Keratinocyte (primary cell): Measurements from ENCODE around the gene ODAD2. TPM values are rescaled to one million over a fixed set of nuclear protein-coding genes. Genes with fewer than 3 reads are reported as not detected.

Experiments used
- DNase-seq: peaks from one replicate; pipeline ENCODE4 v3.0.0-alpha.2; 2011; ENCODE audit warnings: low read depth, missing footprints, low spot score
- FAIRE-seq: peaks from 2 replicates; lab custom pipeline; 2011; peaks lifted over from hg19 to GRCh38; lab: Jason Lieb, UNC
- H2AFZ ChIP-seq: 2 replicates; pipeline ENCODE4 v1.6.0; 2012; ENCODE audit warnings: low read length, control low read depth, inconsistent platforms; ENCODE audit not compliant: control insufficient read depth
- H3K27ac ChIP-seq: 2 replicates; pipeline ENCODE4 v1.5.1; 2011; ENCODE audit warnings: low read length; ENCODE audit not compliant: control insufficient read depth, insufficient read depth
- H3K27me3 ChIP-seq: 3 replicates; pipeline ENCODE4 v1.6.0; 2011; ENCODE audit warnings: low read length; ENCODE audit not compliant: control insufficient read depth, insufficient read depth; ENCODE audit errors: extremely low read depth
- H3K36me3 ChIP-seq, 2 experiments: 2 replicates in 1 of 2; 3 replicates in 1 of 2; pipeline ENCODE4 v1.5.1; 2011; ENCODE audit warnings: low read length in 2 of 2, mild to moderate bottlenecking in 1 of 2; ENCODE audit not compliant: control insufficient read depth in 2 of 2, insufficient read depth in 2 of 2; ENCODE audit errors: extremely low read depth in 1 of 2
- H3K4me1 ChIP-seq: 3 replicates; pipeline ENCODE4 v1.5.1; 2011; ENCODE audit warnings: low read length; ENCODE audit not compliant: control insufficient read depth, insufficient read depth; ENCODE audit errors: extremely low read depth
- H3K4me2 ChIP-seq: 3 replicates; pipeline ENCODE4 v1.6.0; 2011; ENCODE audit warnings: low read depth, low read length; ENCODE audit not compliant: control insufficient read depth, insufficient read depth; ENCODE audit errors: extremely low read depth
- H3K4me3 ChIP-seq, 3 experiments: fragments of 200-600 bp in 1 of 3; sonication (generic) in 1 of 3; 2 replicates in 2 of 3; 3 replicates in 1 of 3; pipeline ENCODE4 v1.5.1; 2011 to 2016; ENCODE audit warnings: low read length in 3 of 3, mild to moderate bottlenecking in 3 of 3, control low read depth in 2 of 3, inconsistent platforms in 1 of 3, low read depth in 1 of 3, mixed read lengths in 1 of 3, mixed run types in 1 of 3, moderate library complexity in 1 of 3; ENCODE audit not compliant: control insufficient read depth in 2 of 3, insufficient read depth in 2 of 3; ENCODE audit errors: extremely low read depth in 1 of 3
- H3K79me2 ChIP-seq: 2 replicates; pipeline ENCODE4 v1.6.0; 2012; ENCODE audit warnings: low read length; ENCODE audit not compliant: control insufficient read depth, insufficient read depth
- H3K9ac ChIP-seq: 3 replicates; pipeline ENCODE4 v1.6.0; 2011; ENCODE audit warnings: low read length; ENCODE audit not compliant: control insufficient read depth, insufficient read depth; ENCODE audit errors: extremely low read depth
- H3K9me1 ChIP-seq: 3 replicates; pipeline ENCODE4 v1.6.0; 2011; ENCODE audit warnings: low read length; ENCODE audit not compliant: control insufficient read depth, insufficient read depth; ENCODE audit errors: extremely low read depth
- H3K9me3 ChIP-seq: 2 replicates; pipeline ENCODE4 v1.5.1; 2012; ENCODE audit warnings: low read depth, low read length; ENCODE audit not compliant: control insufficient read depth
- H4K20me1 ChIP-seq: 3 replicates; pipeline ENCODE4 v1.6.0; 2011; ENCODE audit warnings: low read length; ENCODE audit not compliant: control insufficient read depth, insufficient read depth; ENCODE audit errors: extremely low read depth
- CTCF ChIP-seq, 3 experiments: IDR thresholded peaks in 1 of 3; conservative IDR thresholded peaks in 1 of 3; optimal IDR thresholded peaks in 1 of 3; 2 replicates in 2 of 3; 3 replicates in 1 of 3; pipeline versions ENCODE3 to v1.5.1; 2011; ENCODE audit warnings: low read length in 3 of 3, mild to moderate bottlenecking in 3 of 3, moderate library complexity in 2 of 3, control low read depth in 1 of 3, inconsistent platforms in 1 of 3; ENCODE audit not compliant: insufficient read depth in 2 of 3; ENCODE audit errors: extremely low read depth in 1 of 3
- EZH2 ChIP-seq: IDR thresholded peaks from one replicate; pipeline ENCODE4 v1.6.1; 2012; ENCODE audit warnings: inconsistent platforms, mild to moderate bottlenecking, low read length, moderate library complexity
- dilution Hi-C: fragments of 300-500 bp; cut with MboI; formaldehyde crosslinking; loops from one replicate; pipeline ENCODE4 v1.7.0; 2020; ENCODE audit warnings: low sequenced_read_pairs; ENCODE audit not compliant: extremely low pct_ligation_motif_present
- polyA plus RNA-seq, 5 experiments: library from polyadenylated mRNA; depleted of rRNA in 3 of 5; stranded (reverse) in 3 of 5; stranded (forward) in 1 of 5; unstranded in 1 of 5; fragments of >200 nt; gene quantifications; 1 replicate in 1 of 5; 2 replicates in 3 of 5; 3 replicates in 1 of 5; pipeline versions ENCODE4 v1.2.1 to v1.2.3, GENCODE V29; 2011 to 2012; ENCODE audit warnings: missing spikeins in 2 of 5, low read depth in 1 of 5, low replicate concordance in 1 of 5

The ODAD2 gene
- polyA plus RNA-seq, 1 donor (not counting 4 experiments of a cell fraction or from before 2014, with no cell fraction given), result not detected

GRCh38 chr10:27815261-27815660 is 183.6 kb downstream of the ODAD2 start:
- no peak for TF ChIP-seq CTCF (optimal IDR thresholded peaks at IDR 0.05 in 1 of 3, IDR thresholded peaks at IDR 0.05 in 1 of 3, conservative IDR thresholded peaks at IDR 0.05 in 1 of 3; ENCODE audit: extremely low read depth in 1 of 3, insufficient read depth in 2 of 3, low read length in 3 of 3)
- no peak for TF ChIP-seq EZH2
- Histone ChIP-seq H3K27ac (no peak overlapping the region), H3K36me3 (no peaks in the 10 kb centered on the region), H3K27me3 (no peaks in the 10 kb centered on the region), H3K4me2 (no peak overlapping the region), H3K4me3 (no peak overlapping the region), H3K9me3 (no peaks in the 10 kb centered on the region), H3K9ac (no peak overlapping the region), H2AFZ (no peak overlapping the region), H4K20me1 (no peaks in the 10 kb centered on the region), H3K9me1 (no peaks in the 10 kb centered on the region), H3K4me1 (no peaks in the 10 kb centered on the region), H3K79me2 (no peaks in the 10 kb centered on the region)
- FAIRE-seq, result no peak
- DNase-seq, result no peak
- dilution Hi-C loops, result no loop called here

GRCh38 chr10:27805180-27805579 is 193.7 kb downstream of the ODAD2 start:
- dilution Hi-C loops, result no loop called here
- no peak overlapping the region for H3K27ac ChIP-seq
- TF ChIP-seq EZH2, result no peak
- TF ChIP-seq CTCF (optimal IDR thresholded peaks at IDR 0.05 in 1 of 3, IDR thresholded peaks at IDR 0.05 in 1 of 3, conservative IDR thresholded peaks at IDR 0.05 in 1 of 3; ENCODE audit: extremely low read depth in 1 of 3, insufficient read depth in 2 of 3, low read length in 3 of 3), result no peak
- DNase-seq, result no peak
- H4K20me1 ChIP-seq, result no peaks in the 10 kb centered on the region
- H3K4me2 ChIP-seq, result no peak overlapping the region
- no peaks in the 10 kb centered on the region for H3K9me3 ChIP-seq
- H3K9me1 ChIP-seq, result no peaks in the 10 kb centered on the region
- no peaks in the 10 kb centered on the region for H3K27me3 ChIP-seq
- no peaks in the 10 kb centered on the region for H3K36me3 ChIP-seq
- no peak overlapping the region for H3K9ac ChIP-seq
- H3K4me1 ChIP-seq, result no peaks in the 10 kb centered on the region
- no peak overlapping the region for H3K4me3 ChIP-seq
- H2AFZ ChIP-seq, result no peak overlapping the region
- H3K79me2 ChIP-seq, result no peaks in the 10 kb centered on the region
- FAIRE-seq, result no peak
